DMS53 (cell line): ENCODE data around the gene BRMS1L.
"Not testable (repeated sequence)": the region's sequence is repeated elsewhere in the genome, so short reads cannot be mapped to it uniquely, and the experiment has no call there.

Experiments used
- DNase-seq: peaks from one replicate; lab custom pipeline; 2025; lab: John Stamatoyannopoulos, UW

BRMS1L gene

GRCh38 chr14:35826218-35826951 is at the start of gene BRMS1L:
Gene BRMS1L, plus strand, starts transcription at chr14:35826338. Its CDS starts 179 bp downstream, at chr14:35826517.
- DNase-seq = peak; percentile 99

- no peak for DNase-seq
These were observed 49.3 kb upstream of the BRMS1L start for GRCh38 chr14:35776823-35777222.

- not testable (repeated sequence) for DNase-seq
These were observed 48.6 kb upstream of the BRMS1L start for GRCh38 chr14:35777550-35777949.

- no peak for DNase-seq
These were observed 46.8 kb upstream of the BRMS1L start for GRCh38 chr14:35779368-35779767.

GRCh38 chr14:35783699-35784098 is 42.4 kb upstream of the BRMS1L start:
- DNase-seq = no peak

GRCh38 chr14:35786856-35787255 is 39.3 kb upstream of the BRMS1L start:
- DNase-seq = no peak

- DNase-seq = no peak
These were observed 36.5 kb upstream of the BRMS1L start for GRCh38 chr14:35789651-35790050.

GRCh38 chr14:35797796-35798195 is 28.3 kb upstream of the BRMS1L start:
- DNase-seq = no peak

- DNase-seq = no peak
These were observed 19.9 kb upstream of the BRMS1L start for GRCh38 chr14:35806006-35806907.

- DNase-seq = no peak
These were observed 18.8 kb upstream of the BRMS1L start for GRCh38 chr14:35807131-35807961.

- peak; percentile 34 for DNase-seq
These were observed 18.0 kb upstream of the BRMS1L start for GRCh38 chr14:35808076-35808637.

GRCh38 chr14:35808638-35809563 is 17.2 kb upstream of the BRMS1L start, which contains the start of gene RALGAPA1:
Gene RALGAPA1, minus strand, starts transcription at chr14:35809295. Its CDS starts 460 bp downstream, at chr14:35808835.
- DNase-seq = peak; percentile 97

GRCh38 chr14:35809597-35809996 is 16.5 kb upstream of the BRMS1L start:
- DNase-seq = no peak

GRCh38 chr14:35810963-35811362 is 15.2 kb upstream of the BRMS1L start:
- DNase-seq = no peak

- DNase-seq = peak; percentile 70
These were observed 11.7 kb upstream of the BRMS1L start for GRCh38 chr14:35814371-35815005.

GRCh38 chr14:35818346-35819115 is 7.6 kb upstream of the BRMS1L start:
- peak; percentile 63 for DNase-seq

- no peak for DNase-seq
These were observed 6.3 kb upstream of the BRMS1L start for GRCh38 chr14:35819591-35820540.
